Stimulated activated CD4-positive, alpha-beta T cell treated with anti-CD3 and anti-CD28 coated beads, Interleukin-4, amount 100 ng/mL, for 4 hours (primary cell): Measurements from ENCODE around the gene ARF1.

Source experiments
- DNase-seq, 2 experiments: peaks; one replicate each; pipeline ENCODE4 v3.0.0-alpha.2; 2020

The ARF1 gene

GRCh38 chr1:228050571-228051231 is 31.8 kb upstream of the ARF1 start:
- DNase-seq, result no peak

DNA sequence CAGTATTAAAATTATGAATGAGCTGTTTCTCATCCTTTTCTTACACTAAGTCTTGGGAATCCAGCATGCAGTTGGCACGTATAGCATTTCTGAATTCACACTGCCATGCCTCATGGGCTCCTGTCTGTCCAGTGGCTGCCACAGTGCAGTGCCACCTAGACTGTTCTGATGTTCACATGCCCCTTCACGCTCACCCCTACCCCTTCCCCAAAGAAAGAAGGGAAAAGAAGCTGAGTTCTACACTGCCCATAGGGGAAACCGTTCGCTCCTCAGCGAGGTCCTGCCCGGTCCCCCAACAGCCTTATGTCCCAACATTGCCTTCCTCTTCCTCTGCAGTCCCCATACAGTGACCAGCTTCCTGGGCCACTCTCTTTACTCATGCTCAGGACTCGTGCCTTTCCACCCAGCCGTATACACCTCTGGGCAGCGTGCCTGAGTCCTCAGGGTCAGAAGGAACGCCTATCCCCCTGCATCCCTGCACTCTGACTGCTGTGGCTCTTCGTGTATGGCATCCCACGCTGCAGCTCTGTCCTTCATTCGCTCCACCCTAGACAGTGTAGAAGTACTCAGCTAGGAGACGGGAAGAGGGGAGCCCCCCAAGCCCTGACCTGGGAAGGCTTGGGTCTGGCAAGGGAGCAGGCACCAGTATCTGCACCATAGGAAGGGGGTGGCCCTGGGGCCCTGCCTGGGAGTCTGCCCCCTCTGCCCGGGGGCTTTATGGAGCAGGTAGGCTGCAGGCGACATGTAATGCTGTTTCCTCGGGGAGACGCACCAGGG is 24.1 kb upstream of the ARF1 start:
- no peak for DNase-seq

GRCh38 chr1:228058949-228059633 is 23.4 kb upstream of the ARF1 start:
- peak in 1 of 2 experiments; percentile 38 for DNase-seq

GRCh38 chr1:228059634-228060457 is 22.7 kb upstream of the ARF1 start:
- peak; percentile 50 to 68 for DNase-seq

DNA sequence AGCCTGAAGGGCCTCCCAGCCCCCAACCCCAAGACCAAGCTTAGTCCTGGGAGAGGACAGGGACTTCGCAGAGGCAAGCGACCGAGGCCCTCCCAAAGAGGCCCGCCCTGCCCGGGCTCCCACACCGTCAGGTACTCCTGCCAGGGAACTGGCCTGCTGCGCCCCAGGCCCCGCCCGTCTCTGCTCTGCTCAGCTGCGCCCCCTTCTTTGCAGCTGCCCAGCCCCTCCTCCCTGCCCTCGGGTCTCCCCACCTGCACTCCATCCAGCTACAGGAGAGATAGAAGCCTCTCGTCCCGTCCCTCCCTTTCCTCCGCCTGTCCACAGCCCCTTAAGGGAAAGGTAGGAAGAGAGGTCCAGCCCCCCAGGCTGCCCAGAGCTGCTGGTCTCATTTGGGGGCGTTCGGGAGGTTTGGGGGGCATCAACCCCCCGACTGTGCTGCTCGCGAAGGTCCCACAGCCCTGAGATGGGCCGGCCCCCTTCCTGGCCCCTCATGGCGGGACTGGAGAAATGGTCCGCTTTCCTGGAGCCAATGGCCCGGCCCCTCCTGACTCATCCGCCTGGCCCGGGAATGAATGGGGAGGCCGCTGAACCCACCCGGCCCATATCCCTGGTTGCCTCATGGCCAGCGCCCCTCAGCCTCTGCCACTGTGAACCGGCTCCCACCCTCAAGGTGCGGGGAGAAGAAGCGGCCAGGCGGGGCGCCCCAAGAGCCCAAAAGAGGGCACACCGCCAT is 21.9 kb upstream of the ARF1 start:
- DNase-seq, result no peak

- DNase-seq, result no peak
Observed at GRCh38 chr1:228061411-228062084, 21.0 kb upstream of the ARF1 start.

- no peak for DNase-seq
Observed at GRCh38 chr1:228062085-228062791, 20.3 kb upstream of the ARF1 start.

- no peak for DNase-seq
Observed at GRCh38 chr1:228062812-228063211, 19.7 kb upstream of the ARF1 start.

GRCh38 chr1:228063251-228064191 is 19.0 kb upstream of the ARF1 start:
- DNase-seq, result no peak

DNA sequence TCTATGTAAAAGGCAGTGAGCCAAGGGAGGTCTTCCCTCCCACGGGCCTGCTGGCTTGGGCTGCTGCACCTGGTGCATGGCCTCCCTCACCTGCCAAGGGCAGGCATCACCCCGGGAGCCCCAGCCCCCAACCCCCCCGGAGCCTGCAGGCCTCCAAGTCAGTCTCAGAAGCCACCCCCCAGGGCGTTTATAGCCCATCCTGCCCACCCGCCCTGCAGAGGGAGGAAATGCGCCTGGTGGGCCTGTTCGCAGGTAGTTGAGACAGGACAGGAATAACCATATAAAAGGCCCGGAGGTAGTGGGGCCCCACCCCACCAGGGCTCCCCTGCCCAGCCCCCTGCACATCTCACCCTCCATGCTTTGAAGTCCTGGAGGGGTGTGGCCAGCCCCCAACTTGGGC is 18.2 kb upstream of the ARF1 start:
- no peak for DNase-seq

- DNase-seq, result no peak
Observed at GRCh38 chr1:228064741-228065542, 17.6 kb upstream of the ARF1 start.

DNA sequence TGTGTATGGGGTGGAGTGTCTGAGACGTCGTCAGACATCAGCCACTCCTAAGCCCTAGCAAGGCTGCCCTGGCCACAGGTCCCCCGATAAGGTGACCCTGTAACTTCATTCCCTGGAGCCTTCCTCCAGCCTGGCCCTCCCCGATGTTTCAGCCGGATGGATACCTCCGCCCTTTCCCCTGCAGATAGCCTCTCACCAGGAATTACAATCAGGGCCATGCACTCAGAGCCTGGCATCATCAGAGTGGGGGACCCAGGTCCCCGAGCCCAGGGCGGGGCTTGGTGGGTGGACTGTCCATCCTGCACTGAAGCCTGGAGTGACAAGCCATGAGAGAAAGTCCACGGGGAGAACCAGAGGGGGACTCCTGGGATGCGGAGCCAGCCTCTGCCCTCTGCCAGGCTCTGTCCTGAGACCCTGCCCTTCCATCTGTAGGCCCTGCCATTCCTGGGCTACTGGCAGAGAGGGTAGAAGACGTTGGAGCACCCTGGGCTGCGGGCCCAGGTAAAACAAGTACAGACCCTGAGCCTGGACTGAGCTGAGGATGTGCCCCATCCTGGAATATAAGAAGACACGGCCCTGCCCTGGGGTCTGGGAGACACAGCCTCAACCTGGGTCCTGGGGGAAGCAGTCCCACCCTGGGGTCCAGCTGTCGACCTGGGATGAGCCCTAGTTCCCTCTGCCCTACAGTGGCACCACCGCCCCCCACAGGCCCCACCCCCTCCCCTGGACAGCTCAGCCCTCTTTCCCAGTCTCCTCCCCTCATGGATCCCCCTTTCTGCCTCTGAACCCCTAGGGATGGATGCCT is 16.8 kb upstream of the ARF1 start:
- DNase-seq, result no peak

DNA sequence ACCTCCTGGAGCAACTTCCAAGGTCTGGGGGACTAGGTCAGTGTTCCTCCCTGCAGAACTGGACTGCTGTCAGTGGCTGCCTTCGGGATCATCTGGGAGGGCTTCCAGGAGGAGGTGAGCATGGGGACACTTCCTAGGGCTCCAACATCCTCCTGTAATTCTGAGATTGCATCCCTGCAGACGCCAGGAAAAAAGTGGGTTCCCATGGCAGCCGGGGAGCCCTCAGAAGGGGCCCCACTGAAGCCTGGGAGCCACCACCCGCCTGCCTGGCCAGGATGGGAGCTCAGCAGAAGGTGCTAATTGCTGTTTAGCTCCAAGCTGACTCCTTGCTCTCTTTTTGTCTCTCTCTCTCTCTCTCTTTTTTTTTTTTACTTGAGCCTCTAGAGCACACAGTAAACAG is 16.1 kb upstream of the ARF1 start:
- DNase-seq, result no peak

GRCh38 chr1:228066891-228067654 is 15.4 kb upstream of the ARF1 start:
- no peak for DNase-seq

DNA sequence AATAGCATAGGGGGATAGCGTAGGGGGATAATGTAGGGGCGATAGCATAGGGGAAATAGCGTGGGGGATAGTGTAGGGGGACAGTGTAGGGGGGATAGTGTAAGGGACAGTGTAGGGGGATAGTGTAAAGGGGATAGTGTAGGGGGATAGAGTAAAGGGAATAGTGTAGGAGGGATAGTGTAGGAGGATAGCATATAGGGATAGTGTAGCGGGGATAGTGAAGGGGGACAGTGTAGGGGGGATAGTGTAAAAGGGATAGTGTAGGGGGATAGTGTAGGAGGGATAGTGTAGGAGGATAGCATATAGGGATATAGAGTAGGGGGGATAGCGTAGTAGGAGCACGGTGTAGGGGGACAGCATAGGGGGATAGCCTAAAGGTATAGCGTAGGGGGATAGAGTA is 14.1 kb upstream of the ARF1 start:
- DNase-seq, result no peak

DNA sequence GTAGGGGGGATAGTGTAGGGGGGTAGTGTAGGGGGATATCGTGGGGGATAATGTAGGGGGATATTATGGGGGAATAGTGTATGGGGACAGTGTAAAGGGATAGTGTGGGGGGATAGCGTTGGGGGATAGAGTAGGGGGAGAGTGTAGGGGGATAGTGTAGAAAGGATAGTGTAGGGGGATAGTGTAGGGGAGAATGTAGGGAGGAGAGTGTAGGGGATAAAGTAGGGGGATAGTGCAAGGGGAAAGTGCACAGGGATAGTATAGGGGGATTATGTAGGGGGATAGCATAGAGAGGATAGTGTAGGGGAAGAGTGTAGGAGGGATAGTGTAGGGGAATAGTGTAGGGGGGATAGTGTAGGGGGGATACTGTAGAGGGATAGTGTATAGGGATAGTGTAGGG is 12.3 kb upstream of the ARF1 start:
- DNase-seq, result no peak

GRCh38 chr1:228070851-228071250 is 11.7 kb upstream of the ARF1 start:
- DNase-seq, result no peak
